Prostate gland (tissue), 2 donors: ENCODE data around the gene CUL1. TPM values are rescaled to one million over a fixed set of nuclear protein-coding genes. Genes with fewer than 3 reads are reported as not detected.

ENCODE experiments used
- DNase-seq: peaks from one replicate; pipeline ENCODE4 v3.0.0-alpha.2; 2019; ENCODE audit warnings: low spot score
- H3K27ac ChIP-seq, 2 donors: fragments of 200-600 bp; sonication (generic); 2 replicates each; pipeline ENCODE4 v1.5.1; 2017 to 2019
- H3K27me3 ChIP-seq: fragments of 200-600 bp; sonication (generic); replicated peaks from 2 replicates; pipeline ENCODE4 v1.5.1; 2019; ENCODE audit not compliant: insufficient read depth
- H3K36me3 ChIP-seq, 2 donors: fragments of 200-600 bp; sonication (generic); 1 replicate in 1 of 2; 2 replicates in 1 of 2; pipeline versions ENCODE4 v1.5.1 to v1.8.1; 2017 to 2019
- H3K4me1 ChIP-seq: fragments of 200-600 bp; sonication (generic); replicated peaks from 2 replicates; pipeline ENCODE4 v1.5.1; 2019
- H3K4me3 ChIP-seq, 2 donors: fragments of 200-600 bp; sonication (generic); 2 replicates each; pipeline ENCODE4 v1.5.1; 2017 to 2019
- H3K9me3 ChIP-seq: fragments of 200-600 bp; sonication (generic); 2 replicates; pipeline ENCODE4 v1.5.1; 2017
- POLR2A ChIP-seq: fragments of 450-650 bp; IDR thresholded peaks from one replicate; pipeline ENCODE4 v1.6.1; 2016; ENCODE audit warnings: antibody characterized with exemption, mild to moderate bottlenecking
- POLR2AphosphoS5 ChIP-seq: sonication (generic); formaldehyde crosslinking; IDR thresholded peaks from one replicate; pipeline ENCODE4 v1.6.1; 2017; ENCODE audit warnings: antibody characterized with exemption
- WGBS: methylation state at CpG from one replicate; pipeline ENCODE4 v1.1.5; 2018; 5-methylcytosine and 5-hydroxymethylcytosine counted together
- intact Hi-C: fragments of 100-400 bp; cut with DNase I; formaldehyde crosslinking; loops from one replicate; pipeline ENCODE4 v1.14.2; 2022
- total RNA-seq, 2 donors: library from RNA; depleted of rRNA; stranded (reverse); fragments of >200 nt; gene quantifications; one replicate each; pipeline ENCODE4 v1.1.0, GENCODE V29; 2016
- TF ChIP-seq, protein P1 (sequence below), 4 experiments: fragments of 200-600 bp in 2 of 4; fragments of 450-650 bp in 2 of 4; sonication (generic) in 2 of 4; IDR thresholded peaks; 1 replicate in 3 of 4; 2 replicates in 1 of 4; pipeline ENCODE4 v1.5.1; 2016 to 2019; ENCODE audit warnings: antibody characterized with exemption in 4 of 4, mild to moderate bottlenecking in 2 of 4, moderate library complexity in 2 of 4

CUL1 gene
- total RNA-seq, 2 donors from 2014 or later: 39.0 to 105 TPM

GRCh38 chr7:148824864-148825263 lies 126.2 kb downstream of the CUL1 start:
- TF ChIP-seq, protein P1, sequence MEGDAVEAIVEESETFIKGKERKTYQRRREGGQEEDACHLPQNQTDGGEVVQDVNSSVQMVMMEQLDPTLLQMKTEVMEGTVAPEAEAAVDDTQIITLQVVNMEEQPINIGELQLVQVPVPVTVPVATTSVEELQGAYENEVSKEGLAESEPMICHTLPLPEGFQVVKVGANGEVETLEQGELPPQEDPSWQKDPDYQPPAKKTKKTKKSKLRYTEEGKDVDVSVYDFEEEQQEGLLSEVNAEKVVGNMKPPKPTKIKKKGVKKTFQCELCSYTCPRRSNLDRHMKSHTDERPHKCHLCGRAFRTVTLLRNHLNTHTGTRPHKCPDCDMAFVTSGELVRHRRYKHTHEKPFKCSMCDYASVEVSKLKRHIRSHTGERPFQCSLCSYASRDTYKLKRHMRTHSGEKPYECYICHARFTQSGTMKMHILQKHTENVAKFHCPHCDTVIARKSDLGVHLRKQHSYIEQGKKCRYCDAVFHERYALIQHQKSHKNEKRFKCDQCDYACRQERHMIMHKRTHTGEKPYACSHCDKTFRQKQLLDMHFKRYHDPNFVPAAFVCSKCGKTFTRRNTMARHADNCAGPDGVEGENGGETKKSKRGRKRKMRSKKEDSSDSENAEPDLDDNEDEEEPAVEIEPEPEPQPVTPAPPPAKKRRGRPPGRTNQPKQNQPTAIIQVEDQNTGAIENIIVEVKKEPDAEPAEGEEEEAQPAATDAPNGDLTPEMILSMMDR (IDR thresholded peaks at IDR 0.05): no peak
- TF ChIP-seq POLR2AphosphoS5 (no peak), POLR2A (no peak)
- intact Hi-C loops: no loop called here
- Histone ChIP-seq H3K27ac (no peak overlapping the region), H3K36me3 (no peaks in the 10 kb centered on the region), H3K4me1 (no peaks in the 10 kb centered on the region), H3K4me3 (no peak overlapping the region), H3K9me3 (no peaks in the 10 kb centered on the region), H3K27me3 (no peaks in the 10 kb centered on the region)
- DNase-seq: no peak
- 97% methylated on average over 2 of the region's 2 CpGs for WGBS

- Histone ChIP-seq H3K9me3 (no peaks in the 10 kb centered on the region), H3K27me3 (no peaks in the 10 kb centered on the region), H3K4me3 (no peak overlapping the region), H3K4me1 (no peaks in the 10 kb centered on the region), H3K36me3 (no peaks in the 10 kb centered on the region), H3K27ac (no peak overlapping the region)
- intact Hi-C loops: no loop called here
- WGBS: 51% methylated on average over 5 of the region's 5 CpGs
- TF ChIP-seq, protein P1 (IDR thresholded peaks at IDR 0.05): no peak
- TF ChIP-seq POLR2AphosphoS5 (no peak), POLR2A (no peak)
- DNase-seq: no peak
Observed at GRCh38 chr7:148825338-148825737, 126.6 kb downstream of the CUL1 start.

DNA sequence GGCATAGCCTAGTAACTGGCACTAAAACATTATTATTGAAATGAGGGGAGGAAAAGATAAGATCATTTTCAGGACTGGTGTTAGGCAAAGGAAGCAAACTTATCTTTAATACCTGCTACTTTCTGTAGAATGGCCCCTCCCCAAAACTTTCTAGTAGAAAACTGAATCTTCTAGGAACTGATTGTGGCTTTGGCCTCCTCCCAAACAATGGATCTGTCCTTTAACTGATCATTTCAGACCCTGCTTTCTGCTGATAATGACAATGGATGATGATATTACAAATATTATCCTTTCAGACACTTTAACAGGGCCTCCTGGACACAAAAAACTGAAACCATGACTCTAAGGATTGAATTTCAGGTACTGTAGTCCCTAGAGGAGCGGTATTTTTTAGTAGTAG lies 130.3 kb downstream of the CUL1 start:
- Histone ChIP-seq H3K27me3 (no peaks in the 10 kb centered on the region), H3K27ac (no peak overlapping the region), H3K36me3 (no peaks in the 10 kb centered on the region), H3K4me1 (no peaks in the 10 kb centered on the region), H3K9me3 (no peaks in the 10 kb centered on the region), H3K4me3 (no peak overlapping the region)
- TF ChIP-seq, protein P1 (IDR thresholded peaks at IDR 0.05): no peak
- TF ChIP-seq POLR2AphosphoS5: no peak
- TF ChIP-seq POLR2A: no peak
- WGBS: 98% methylated on average over 1 of the region's 1 CpG
- intact Hi-C loops: no loop called here
- DNase-seq: no peak

- 90% methylated on average over 5 of the region's 5 CpGs for WGBS
- no peak for DNase-seq
- no peaks in the 10 kb centered on the region for H3K36me3 ChIP-seq
- TF ChIP-seq, protein P1 (IDR thresholded peaks at IDR 0.05): no peak
- TF ChIP-seq POLR2AphosphoS5 (no peak), POLR2A (no peak)
- H3K27me3 ChIP-seq: no peaks in the 10 kb centered on the region
- H3K4me3 ChIP-seq: no peak overlapping the region
- no peak overlapping the region for H3K27ac ChIP-seq
- no peaks in the 10 kb centered on the region for H3K4me1 ChIP-seq
- intact Hi-C loops: no loop called here
- no peaks in the 10 kb centered on the region for H3K9me3 ChIP-seq
Observed at GRCh38 chr7:148830897-148831692, 132.4 kb downstream of the CUL1 start.

- Histone ChIP-seq H3K4me3 (no peak overlapping the region), H3K27me3 (no peaks in the 10 kb centered on the region), H3K27ac (no peak overlapping the region), H3K36me3 (no peaks in the 10 kb centered on the region), H3K9me3 (no peaks in the 10 kb centered on the region), H3K4me1 (no peaks in the 10 kb centered on the region)
- intact Hi-C loops: no loop called here
- WGBS: 91% methylated on average over 2 of the region's 2 CpGs
- DNase-seq: no peak
- TF ChIP-seq POLR2A (no peak), POLR2AphosphoS5 (no peak)
- TF ChIP-seq, protein P1 (IDR thresholded peaks at IDR 0.05): no peak
Observed at GRCh38 chr7:148831782-148832181, 133.1 kb downstream of the CUL1 start.
